PC-9 (cell line): Measurements from ENCODE around the gene ANO8. TPM values are rescaled to one million over a fixed set of nuclear protein-coding genes. Genes with fewer than 3 reads are reported as not detected.
A peak's percentile ranks its signal among the peaks of the same experiment; 100 is the strongest.

Experiments
- BruUV-seq: library from RNA; stranded (reverse); fragments of 400-500 nt; replicated peaks from 2 replicates; lab custom pipeline; 2021; lab: Mats Ljungman, UMichigan
- CTCF ChIA-PET: fragments of 300-600 bp; sonication (Branson Sonifier 250); formaldehyde crosslinking; loops from one replicate; lab custom pipeline; 2022; ENCODE audit warnings: antibody characterized with exemption; lab: Charles Lee
- POLR2A ChIA-PET: fragments of 300-600 bp; sonication (Branson Sonifier 250); formaldehyde crosslinking; loops from one replicate; lab custom pipeline; 2022; ENCODE audit warnings: antibody characterized with exemption; ENCODE audit not compliant: unreplicated experiment; lab: Charles Lee
- DNase-seq, 2 experiments: peaks; one replicate each; pipeline versions ENCODE4 v3.0.0 to v3.0.0-alpha.2; 2015 to 2022; ENCODE audit warnings: mixed read lengths in 1 of 2
- H2AFZ ChIP-seq: fragments of 200-600 bp; sonication (generic); 2 replicates; pipeline ENCODE4 v1.8.1; 2017; ENCODE audit warnings: antibody characterized with exemption
- H3F3A ChIP-seq: fragments of 200-600 bp; sonication (generic); 2 replicates; pipeline ENCODE4 v1.8.1; 2017; ENCODE audit warnings: antibody characterized with exemption, mild to moderate bottlenecking, low read depth; ENCODE audit not compliant: insufficient read depth
- H3K27ac ChIP-seq: fragments of 200-600 bp; sonication (generic); 2 replicates; pipeline ENCODE4 v1.6.1; 2016; ENCODE audit warnings: mixed run types
- H3K27me3 ChIP-seq: fragments of 200-600 bp; sonication (generic); 2 replicates; pipeline ENCODE4 v1.6.1; 2016; ENCODE audit warnings: low read depth, mixed run types; ENCODE audit not compliant: insufficient read depth
- H3K36me3 ChIP-seq: fragments of 200-600 bp; sonication (generic); 2 replicates; pipeline ENCODE4 v1.6.1; 2016; ENCODE audit warnings: low read depth, mixed run types
- H3K4me1 ChIP-seq: fragments of 200-600 bp; sonication (generic); replicated peaks from 2 replicates; pipeline ENCODE4 v1.6.1; 2016; ENCODE audit warnings: mixed run types; ENCODE audit not compliant: insufficient read depth
- H3K4me2 ChIP-seq: fragments of 200-600 bp; sonication (generic); 2 replicates; pipeline ENCODE4 v1.6.1; 2017; ENCODE audit warnings: mixed run types
- H3K4me3 ChIP-seq: fragments of 200-600 bp; sonication (generic); 2 replicates; pipeline ENCODE4 v1.6.1; 2016; ENCODE audit warnings: mixed run types
- H3K79me2 ChIP-seq: fragments of 200-600 bp; sonication (generic); 2 replicates; pipeline ENCODE4 v1.6.1; 2017; ENCODE audit warnings: low read depth, mixed run types
- H3K9me2 ChIP-seq: fragments of 200-600 bp; sonication (generic); 2 replicates; pipeline ENCODE4 v1.8.1; 2017; ENCODE audit warnings: mild to moderate bottlenecking; ENCODE audit not compliant: insufficient read depth
- H3K9me3 ChIP-seq: fragments of 200-600 bp; sonication (generic); 2 replicates; pipeline ENCODE4 v1.8.1; 2016; ENCODE audit warnings: low read depth; ENCODE audit not compliant: insufficient read depth
- H4K20me1 ChIP-seq: fragments of 200-600 bp; sonication (generic); 2 replicates; pipeline ENCODE4 v1.8.1; 2017; ENCODE audit not compliant: insufficient read depth
- CTCF ChIP-seq: fragments of 200-600 bp; sonication (generic); conservative IDR thresholded peaks from 2 replicates; pipeline ENCODE4 v1.6.1; 2017; ENCODE audit warnings: mixed run types, antibody characterized with exemption, mild to moderate bottlenecking, moderate library complexity
- EZH2 ChIP-seq: fragments of 200-600 bp; sonication (generic); IDR thresholded peaks from 2 replicates; pipeline ENCODE4 v1.8.0; 2017; ENCODE audit warnings: antibody characterized with exemption, low read depth
- intact Hi-C: fragments of 100-400 bp; cut with micrococcal nuclease; formaldehyde crosslinking; loops from one replicate; pipeline ENCODE4 v1.10.0; 2022; ENCODE audit not compliant: unreplicated experiment
- total RNA-seq: library from RNA; stranded (reverse); gene quantifications from 2 replicates; pipeline ENCODE4 v1.2.3, GENCODE V29; 2021

Gene ANO8
- total RNA-seq, 1 experiment from 2014 or later: 11.4 TPM

GRCh38 chr19:17294051-17294891, 40.4 kb downstream of the ANO8 start:
- Histone ChIP-seq H3K4me2 (0 out of 2 replicates have a peak overlapping the region, but pooled peaks have one; percentile 15), H3K79me2 (peaks cover 30% of the 10 kb centered on the region), H3K27me3 (no peaks in the 10 kb centered on the region), H3K9me2 (no peaks in the 10 kb centered on the region), H3K4me1 (peaks cover 37% of the 10 kb centered on the region), H2AFZ (no peak overlapping the region), H3K36me3 (no peaks in the 10 kb centered on the region; the same call in 1 of the 2 replicates), H3K27ac (no peak overlapping the region), H3K4me3 (no peak overlapping the region), H3F3A (peaks cover 68% of the 10 kb centered on the region), H3K9me3 (no peaks in the 10 kb centered on the region), H4K20me1 (0 out of 2 replicates have a peak, but pooled peaks cover 5% of the 10 kb centered on the region)
- DNase-seq: peak in 1 of 2 experiments; percentile 36
- no TSS peak for BruUV-seq
- intact Hi-C loops: loop anchor here (5.0 kb wide), 1 partner anchor 33 kb away; no protein-coding TSS in a partner anchor
- CTCF ChIA-PET: interaction anchor here (0.5 kb wide), 1 partner anchor 154 kb away, joined by 3 read pairs; no protein-coding TSS in a partner anchor
- POLR2A ChIA-PET: no interaction called here
- TF ChIP-seq CTCF (no peak), EZH2 (no peak)

- TF ChIP-seq CTCF (no peak), EZH2 (no peak)
- Histone ChIP-seq H3F3A (peaks cover 61% of the 10 kb centered on the region), H4K20me1 (0 out of 2 replicates have a peak, but pooled peaks cover 5% of the 10 kb centered on the region), H3K9me3 (no peaks in the 10 kb centered on the region), H3K27me3 (no peaks in the 10 kb centered on the region), H3K79me2 (peaks cover 26% of the 10 kb centered on the region), H3K27ac (no peak overlapping the region), H3K4me3 (no peak overlapping the region), H3K4me2 (0 out of 2 replicates have a peak overlapping the region, but pooled peaks have one; percentile 15), H2AFZ (no peak overlapping the region), H3K4me1 (peaks cover 37% of the 10 kb centered on the region), H3K9me2 (no peaks in the 10 kb centered on the region), H3K36me3 (no peaks in the 10 kb centered on the region; the same call in 1 of the 2 replicates)
- intact Hi-C loops: loop anchor here (2.0 to 5.0 kb wide), 2 partner anchors 34 to 93 kb away; no protein-coding TSS in a partner anchor
- peak in 1 of 2 experiments; percentile 9 for DNase-seq
- TSS peak; percentile 39 for BruUV-seq
- POLR2A ChIA-PET: no interaction called here
- CTCF ChIA-PET: interaction anchor here (0.7 kb wide), 2 partner anchors 33 to 97 kb away, joined by 3 to 4 read pairs; no protein-coding TSS in a partner anchor
Observed at GRCh38 chr19:17293605-17294004, 41.0 kb downstream of the ANO8 start.

- BruUV-seq: no TSS peak
- Histone ChIP-seq H3K9me2 (no peaks in the 10 kb centered on the region), H3K27me3 (no peaks in the 10 kb centered on the region), H2AFZ (peak overlapping the region; percentile 92), H3F3A (peaks cover 55% of the 10 kb centered on the region), H3K4me1 (peaks cover 35% of the 10 kb centered on the region), H3K4me3 (peak overlapping the region; percentile 65), H3K4me2 (peak overlapping the region; percentile 93), H3K27ac (peak overlapping the region; percentile 63), H3K79me2 (peaks cover 22% of the 10 kb centered on the region), H3K9me3 (no peaks in the 10 kb centered on the region), H3K36me3 (no peaks in the 10 kb centered on the region; the same call in 1 of the 2 replicates), H4K20me1 (0 out of 2 replicates have a peak, but pooled peaks cover 5% of the 10 kb centered on the region)
- peak; percentile 86 to 89 for DNase-seq
- intact Hi-C loops: loop anchor here (2.0 to 5.0 kb wide), 2 partner anchors 35 to 94 kb away; no protein-coding TSS in a partner anchor
- ChIA-PET CTCF (interaction anchor here (0.5 to 1.2 kb wide), 10 partner anchors 13 to 545 kb away, joined by 3 to 9 read pairs (median 4); partner anchors contain the start of gene MRPL34), POLR2A (interaction anchor here (0.6 kb wide), 1 partner anchor 127 kb away, joined by 4 read pairs; the partner anchor contains the start of gene MVB12A)
- TF ChIP-seq EZH2: no peak
- peak; percentile 77 for TF ChIP-seq CTCF
Observed at GRCh38 chr19:17292301-17293074, 42.2 kb downstream of the ANO8 start.
